Gastrocnemius medialis (tissue), 4 donors: Measurements from ENCODE around the gene SEMA4A.

Source experiments
- CTCF ChIP-seq, 5 experiments: fragments of 450-650 bp in 3 of 5; fragments of 200-600 bp in 2 of 5; sonication (generic) in 2 of 5; IDR thresholded peaks in 4 of 5; conservative IDR thresholded peaks in 1 of 5; 1 replicate in 4 of 5; 2 replicates in 1 of 5; pipeline ENCODE4 v1.5.1; 2016 to 2019; ENCODE audit warnings: antibody characterized with exemption in 5 of 5, mild to moderate bottlenecking in 3 of 5, moderate library complexity in 3 of 5
- POLR2A ChIP-seq, 2 donors: fragments of 450-650 bp; IDR thresholded peaks; one replicate each; pipeline ENCODE4 v1.6.1; 2017; ENCODE audit warnings: antibody characterized with exemption in 2 of 2, mild to moderate bottlenecking in 2 of 2, moderate library complexity in 2 of 2

DNA sequence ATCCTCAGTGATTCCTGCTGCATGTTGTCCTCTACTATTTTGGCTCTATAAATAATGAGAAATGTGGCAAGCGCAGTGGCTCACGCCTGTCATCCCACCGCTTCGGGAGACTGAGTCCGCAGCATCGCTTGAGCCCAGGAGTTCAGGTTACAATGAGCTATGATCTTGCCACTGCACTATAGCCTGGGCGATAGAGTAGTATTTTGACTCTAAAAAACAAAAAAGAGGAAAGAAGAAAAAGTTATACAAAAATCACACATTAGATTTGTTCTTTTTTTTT lies 39.8 kb downstream of the SEMA4A start:
- TF ChIP-seq CTCF (IDR thresholded peaks at IDR 0.05 in 4 of 5, conservative IDR thresholded peaks at IDR 0.05 in 1 of 5) (no peak), POLR2A (IDR thresholded peaks at IDR 0.05) (no peak)
